ENCODE data around the gene KRT82. TPM values are rescaled to one million over a fixed set of nuclear protein-coding genes. Genes with fewer than 3 reads are reported as not detected.

The KRT82 gene
- polyA plus RNA-seq, 1 of the 3 experiments (the other 2 are of a cell fraction): not detected

DNA sequence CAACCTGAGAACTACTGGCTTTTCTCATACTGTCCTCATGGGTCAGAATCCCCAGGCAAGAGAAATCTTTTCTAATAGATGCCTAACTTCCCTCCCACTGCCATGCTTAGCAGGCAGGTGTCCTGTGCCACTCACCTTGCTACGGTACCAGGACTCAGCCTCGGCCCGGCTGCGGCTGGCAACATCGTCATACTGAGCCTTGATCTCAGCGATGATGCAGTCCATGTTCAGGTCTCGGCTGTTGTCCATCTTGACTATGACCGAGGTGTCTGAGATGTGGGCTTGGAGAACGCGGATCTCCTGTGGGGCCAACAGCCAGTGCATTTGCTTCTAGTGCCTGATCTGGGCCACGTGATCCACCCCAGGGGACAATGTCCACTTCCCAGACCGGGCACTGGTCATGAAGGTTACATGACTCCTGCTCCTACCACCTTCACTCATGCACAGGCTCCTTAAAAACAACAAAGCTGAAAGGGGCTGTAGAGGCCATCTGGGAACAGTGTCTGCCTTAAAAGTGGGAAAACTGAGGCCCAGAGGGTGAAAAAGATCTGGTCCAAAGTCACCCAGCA lies 42.9 kb downstream of the KRT82 start:
- Histone ChIP-seq H3K36me3 (replicated peaks in 1 of 2; ENCODE audit: control insufficient read depth in 1 of 2, insufficient read depth in 2 of 2, low read length in 1 of 2) (no peaks in the 10 kb centered on the region), H3K4me2 (no peak overlapping the region), H3K4me3 (ENCODE audit: low read depth in 2 of 2, low read length in 1 of 2) (no peak overlapping the region), H3K9me2 (no peaks in the 10 kb centered on the region), H3F3A (replicated peaks; ENCODE audit: insufficient read depth) (no peaks in the 10 kb centered on the region), H3K27me3 (ENCODE audit: insufficient read depth) (peaks cover 48% of the 10 kb centered on the region), H2AFZ (ENCODE audit: low read depth) (no peak overlapping the region), H3K9ac (no peak overlapping the region), H3K27ac (ENCODE audit: low read depth in 2 of 2, low read length in 1 of 2) (no peak overlapping the region), H3K4me1 (ENCODE audit: control insufficient read depth in 1 of 2, insufficient read depth in 2 of 2, low read depth in 1 of 2, low read length in 1 of 2) (no peaks in the 10 kb centered on the region), H4K20me1 (ENCODE audit: insufficient read depth) (no peaks in the 10 kb centered on the region), H3K79me2 (ENCODE audit: insufficient read depth) (no peaks in the 10 kb centered on the region), H3K9me3 (no peaks in the 10 kb centered on the region)
- no peak for DNase-seq
- no peak for TF ChIP-seq SMC3 (IDR thresholded peaks at IDR 0.05; ENCODE audit: low read depth, low read length)
- TF ChIP-seq, protein P1, sequence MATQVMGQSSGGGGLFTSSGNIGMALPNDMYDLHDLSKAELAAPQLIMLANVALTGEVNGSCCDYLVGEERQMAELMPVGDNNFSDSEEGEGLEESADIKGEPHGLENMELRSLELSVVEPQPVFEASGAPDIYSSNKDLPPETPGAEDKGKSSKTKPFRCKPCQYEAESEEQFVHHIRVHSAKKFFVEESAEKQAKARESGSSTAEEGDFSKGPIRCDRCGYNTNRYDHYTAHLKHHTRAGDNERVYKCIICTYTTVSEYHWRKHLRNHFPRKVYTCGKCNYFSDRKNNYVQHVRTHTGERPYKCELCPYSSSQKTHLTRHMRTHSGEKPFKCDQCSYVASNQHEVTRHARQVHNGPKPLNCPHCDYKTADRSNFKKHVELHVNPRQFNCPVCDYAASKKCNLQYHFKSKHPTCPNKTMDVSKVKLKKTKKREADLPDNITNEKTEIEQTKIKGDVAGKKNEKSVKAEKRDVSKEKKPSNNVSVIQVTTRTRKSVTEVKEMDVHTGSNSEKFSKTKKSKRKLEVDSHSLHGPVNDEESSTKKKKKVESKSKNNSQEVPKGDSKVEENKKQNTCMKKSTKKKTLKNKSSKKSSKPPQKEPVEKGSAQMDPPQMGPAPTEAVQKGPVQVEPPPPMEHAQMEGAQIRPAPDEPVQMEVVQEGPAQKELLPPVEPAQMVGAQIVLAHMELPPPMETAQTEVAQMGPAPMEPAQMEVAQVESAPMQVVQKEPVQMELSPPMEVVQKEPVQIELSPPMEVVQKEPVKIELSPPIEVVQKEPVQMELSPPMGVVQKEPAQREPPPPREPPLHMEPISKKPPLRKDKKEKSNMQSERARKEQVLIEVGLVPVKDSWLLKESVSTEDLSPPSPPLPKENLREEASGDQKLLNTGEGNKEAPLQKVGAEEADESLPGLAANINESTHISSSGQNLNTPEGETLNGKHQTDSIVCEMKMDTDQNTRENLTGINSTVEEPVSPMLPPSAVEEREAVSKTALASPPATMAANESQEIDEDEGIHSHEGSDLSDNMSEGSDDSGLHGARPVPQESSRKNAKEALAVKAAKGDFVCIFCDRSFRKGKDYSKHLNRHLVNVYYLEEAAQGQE (IDR thresholded peaks at IDR 0.05; ENCODE audit: low read depth, low read length): no peak
- WGBS (ENCODE audit: low lambda C conversion rate): 41% methylated on average over 3 of the region's 12 CpGs
- CTCF ChIA-PET: interaction anchor here (2.1 kb wide), 1 partner anchor 9 kb away, joined by 12 read pairs; no protein-coding TSS in a partner anchor
- POLR2A ChIA-PET: no interaction called here

DNA sequence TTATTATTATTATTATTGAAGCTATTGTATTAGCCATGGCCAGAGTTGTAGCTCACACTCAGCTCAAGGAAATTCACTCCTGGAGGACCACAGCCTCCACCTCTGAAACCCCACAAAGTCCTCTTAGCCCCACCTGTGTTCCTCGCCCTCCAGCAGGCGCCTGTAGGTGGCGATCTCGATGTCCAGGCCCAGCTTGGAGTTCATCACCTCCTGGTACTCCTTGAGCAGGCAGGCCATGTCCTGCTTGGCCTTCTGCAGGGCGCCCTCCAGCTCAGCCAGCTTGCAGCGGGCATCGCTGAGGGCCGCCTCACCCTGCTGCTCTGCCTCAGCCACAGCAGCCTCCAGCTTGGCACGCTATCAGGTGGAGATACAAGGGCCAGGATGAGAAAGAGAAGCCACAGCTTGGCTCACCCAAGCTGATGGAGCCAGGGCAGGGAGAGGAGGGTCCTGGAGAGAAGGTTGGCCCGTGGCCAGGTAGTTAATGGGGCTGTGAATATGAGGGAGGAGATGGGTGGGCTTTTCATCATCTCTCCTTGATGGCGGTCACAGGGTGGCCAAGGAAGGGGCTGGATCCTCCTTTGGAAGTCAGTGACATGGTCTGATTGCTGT lies 43.9 kb downstream of the KRT82 start:
- Histone ChIP-seq H4K20me1 (ENCODE audit: insufficient read depth) (no peaks in the 10 kb centered on the region), H3F3A (replicated peaks; ENCODE audit: insufficient read depth) (no peaks in the 10 kb centered on the region), H3K27ac (ENCODE audit: low read depth in 2 of 2, low read length in 1 of 2) (no peak overlapping the region), H3K4me2 (no peak overlapping the region), H3K9ac (no peak overlapping the region), H3K4me3 (ENCODE audit: low read depth in 2 of 2, low read length in 1 of 2) (no peak overlapping the region), H3K9me3 (no peaks in the 10 kb centered on the region), H3K9me2 (no peaks in the 10 kb centered on the region), H3K27me3 (ENCODE audit: insufficient read depth) (peaks cover 38% of the 10 kb centered on the region), H3K4me1 (ENCODE audit: control insufficient read depth in 1 of 2, insufficient read depth in 2 of 2, low read depth in 1 of 2, low read length in 1 of 2) (no peaks in the 10 kb centered on the region), H2AFZ (ENCODE audit: low read depth) (no peak overlapping the region), H3K79me2 (ENCODE audit: insufficient read depth) (no peaks in the 10 kb centered on the region), H3K36me3 (replicated peaks in 1 of 2; ENCODE audit: control insufficient read depth in 1 of 2, insufficient read depth in 2 of 2, low read length in 1 of 2) (no peaks in the 10 kb centered on the region)
- CTCF ChIA-PET: interaction anchor here (0.8 to 3.7 kb wide), 8 partner anchors 10 to 618 kb away, joined by 3 to 35 read pairs (median 4); no protein-coding TSS in a partner anchor
- POLR2A ChIA-PET: interaction anchor here (0.6 kb wide), 1 partner anchor 672 kb away, joined by 3 read pairs; no protein-coding TSS in a partner anchor
- WGBS (ENCODE audit: low lambda C conversion rate): 46% methylated on average over 7 of the region's 11 CpGs
- TF ChIP-seq MEF2A (IDR thresholded peaks at IDR 0.05; ENCODE audit: borderline replicate concordance, low read depth): no peak
- TF ChIP-seq, protein P2, sequence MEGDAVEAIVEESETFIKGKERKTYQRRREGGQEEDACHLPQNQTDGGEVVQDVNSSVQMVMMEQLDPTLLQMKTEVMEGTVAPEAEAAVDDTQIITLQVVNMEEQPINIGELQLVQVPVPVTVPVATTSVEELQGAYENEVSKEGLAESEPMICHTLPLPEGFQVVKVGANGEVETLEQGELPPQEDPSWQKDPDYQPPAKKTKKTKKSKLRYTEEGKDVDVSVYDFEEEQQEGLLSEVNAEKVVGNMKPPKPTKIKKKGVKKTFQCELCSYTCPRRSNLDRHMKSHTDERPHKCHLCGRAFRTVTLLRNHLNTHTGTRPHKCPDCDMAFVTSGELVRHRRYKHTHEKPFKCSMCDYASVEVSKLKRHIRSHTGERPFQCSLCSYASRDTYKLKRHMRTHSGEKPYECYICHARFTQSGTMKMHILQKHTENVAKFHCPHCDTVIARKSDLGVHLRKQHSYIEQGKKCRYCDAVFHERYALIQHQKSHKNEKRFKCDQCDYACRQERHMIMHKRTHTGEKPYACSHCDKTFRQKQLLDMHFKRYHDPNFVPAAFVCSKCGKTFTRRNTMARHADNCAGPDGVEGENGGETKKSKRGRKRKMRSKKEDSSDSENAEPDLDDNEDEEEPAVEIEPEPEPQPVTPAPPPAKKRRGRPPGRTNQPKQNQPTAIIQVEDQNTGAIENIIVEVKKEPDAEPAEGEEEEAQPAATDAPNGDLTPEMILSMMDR (IDR thresholded peaks at IDR 0.05): peak; percentile 43; the same call in 1 of the 2 replicates
- no peak for DNase-seq

All from SK-N-SH (cell line).